Measurements from ENCODE around the gene LRP1-AS.

Gene LRP1-AS

DNA sequence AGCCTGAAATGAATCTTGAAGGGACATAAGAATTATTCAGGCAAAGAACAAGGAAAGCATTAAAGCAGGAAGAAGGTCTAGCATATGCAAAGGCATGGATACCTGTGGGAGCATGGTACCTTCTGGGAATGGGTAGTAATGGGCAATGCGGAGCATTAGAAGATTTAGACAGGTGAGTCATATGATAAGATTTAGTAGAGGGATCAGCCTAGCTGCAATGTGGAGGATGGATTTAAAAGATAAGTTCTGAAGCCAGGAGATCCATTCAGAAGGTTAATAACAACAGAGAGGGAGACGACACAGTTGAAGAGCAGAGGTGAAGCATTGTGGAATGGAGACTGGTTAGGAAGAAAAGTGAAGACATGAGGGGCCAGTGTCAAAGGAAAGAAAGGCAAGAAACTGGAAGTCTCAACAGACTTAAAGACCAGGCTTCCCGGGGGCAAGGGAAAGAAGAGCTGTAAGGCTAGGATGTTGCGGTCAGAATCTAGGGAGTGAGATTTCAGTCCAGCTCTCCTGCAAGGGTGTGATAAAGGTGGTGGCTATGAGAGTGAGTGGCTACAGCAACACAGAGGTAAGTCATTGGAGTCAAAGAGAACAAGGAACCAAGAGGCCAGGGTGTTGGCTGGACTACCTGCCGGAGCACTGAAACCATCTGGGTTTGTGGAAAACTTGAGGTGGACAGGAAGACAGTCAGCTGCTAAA is 30.7 kb downstream of the LRP1-AS start:
- no peak for DNase-seq

DNA sequence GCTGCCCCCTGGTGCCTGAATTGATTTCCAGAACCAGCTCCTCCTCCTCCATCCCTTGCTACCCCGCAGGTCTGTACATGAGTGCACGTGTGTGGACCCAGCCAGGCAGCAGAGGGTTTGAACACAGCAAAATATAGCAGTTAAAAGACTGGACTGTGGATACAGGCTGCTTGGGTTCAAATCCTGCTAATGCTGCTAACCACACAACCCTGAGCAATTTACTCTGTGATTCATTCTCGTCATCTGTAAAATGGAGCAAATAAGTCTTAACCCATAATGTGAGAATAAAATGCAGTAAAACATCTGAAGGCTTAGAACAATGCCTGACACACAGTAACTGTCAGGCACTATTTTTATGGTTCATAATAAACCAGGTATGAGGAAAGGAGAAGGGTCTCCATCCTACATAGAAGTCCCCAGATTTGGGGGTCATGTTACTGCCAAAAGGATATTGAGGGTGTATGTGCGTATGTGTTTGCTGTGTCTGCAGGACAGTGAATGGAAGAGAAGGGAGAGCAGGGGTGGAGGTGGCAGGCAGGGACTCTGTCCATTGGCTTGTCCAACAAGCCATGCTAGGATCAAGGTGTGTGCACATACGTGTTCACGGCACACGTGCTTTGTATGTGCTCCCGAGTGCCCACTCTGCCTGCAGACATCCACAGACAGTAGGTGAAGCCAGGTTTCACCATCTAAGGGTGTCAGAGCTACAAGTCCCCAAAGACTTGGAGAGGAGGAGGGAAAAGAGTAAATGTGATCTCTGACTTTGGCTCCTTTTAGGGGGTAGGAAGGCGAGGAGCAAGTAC is 34.7 kb downstream of the LRP1-AS start:
- peak in 1 of 2 experiments; percentile 85 for DNase-seq

DNA sequence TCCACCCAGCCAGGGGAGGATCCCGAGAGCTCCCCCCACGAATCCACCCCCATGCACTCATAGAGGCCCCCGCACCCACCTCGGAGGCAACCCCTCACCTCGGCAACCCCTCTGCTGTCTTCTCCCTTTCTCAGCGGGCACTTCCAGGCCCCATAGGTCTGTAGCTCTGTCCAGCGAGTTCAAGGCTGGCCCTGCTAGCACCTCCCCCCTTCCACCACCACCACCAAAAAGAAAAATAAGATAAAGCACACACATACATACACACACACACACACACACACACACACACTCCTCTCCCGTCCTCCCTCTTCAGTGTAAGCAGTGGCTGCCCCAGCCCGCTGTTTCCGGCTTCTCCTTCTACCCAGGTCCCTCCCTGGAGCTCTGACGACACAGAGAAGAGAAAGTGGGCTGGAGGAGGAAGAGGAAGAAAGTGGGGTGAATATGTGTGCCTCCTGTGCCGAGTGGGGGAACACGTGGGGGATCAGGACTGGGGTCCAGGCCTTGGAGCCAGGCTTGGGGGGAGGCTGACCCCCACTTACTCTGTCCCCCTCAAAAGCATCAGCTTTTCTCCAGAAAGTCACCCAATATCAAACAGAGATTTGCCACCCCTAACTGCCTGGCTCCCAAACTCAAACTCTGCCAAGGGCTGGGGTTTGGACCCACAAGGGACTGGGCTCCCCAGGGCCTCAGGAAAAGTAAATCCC is 36.2 kb downstream of the LRP1-AS start, which contains the start of gene STAT6:
Gene STAT6 (minus strand): TSS at position 332 of the 704 bp plus-strand sequence. CDS start 3,084 bp downstream, outside the sequence.
- no peak for DNase-seq

DNA sequence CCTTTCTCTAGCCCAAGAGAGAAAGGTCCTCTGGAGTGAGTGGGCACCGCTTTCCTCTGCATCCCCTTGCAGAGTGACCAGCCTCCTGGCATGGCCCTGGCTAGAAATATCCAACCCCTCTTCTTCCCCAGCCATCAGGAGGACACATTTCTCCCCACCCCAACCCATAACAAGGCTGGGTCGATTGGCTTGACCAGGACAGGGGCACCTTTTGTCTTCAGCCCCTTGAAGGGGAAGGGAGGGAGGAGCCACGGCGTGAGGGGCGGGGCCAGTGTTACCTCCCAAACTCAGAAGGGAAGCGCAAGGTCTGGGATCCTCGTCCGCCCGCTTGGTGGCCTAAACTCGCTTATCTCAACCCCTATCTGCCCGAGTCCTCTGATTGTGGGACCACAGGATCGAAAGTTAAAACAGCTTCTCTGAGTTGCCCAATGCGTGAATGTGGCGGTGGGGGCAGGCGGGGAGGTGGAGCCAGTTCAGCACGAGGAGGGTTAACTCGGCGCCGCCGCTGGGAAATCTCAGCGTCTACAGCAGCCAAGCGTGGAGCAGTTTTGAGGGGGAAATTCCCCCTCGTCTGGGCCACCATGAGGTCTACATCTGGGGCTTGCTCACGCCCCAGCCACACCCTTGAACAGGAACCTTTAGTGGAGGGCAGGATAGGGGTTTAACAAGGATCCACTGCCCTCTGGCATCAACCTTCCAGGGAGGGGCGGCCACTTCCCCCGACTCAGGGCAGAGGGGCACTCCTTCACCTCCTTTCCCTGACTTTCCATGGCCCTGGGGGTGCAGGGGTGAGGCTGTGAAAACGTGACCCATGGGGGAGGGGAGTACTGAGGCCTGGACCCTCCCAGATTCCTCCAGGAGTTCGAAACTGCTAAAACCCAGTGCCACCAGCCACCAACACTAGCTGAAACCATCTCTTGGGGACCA is 37.1 kb downstream of the LRP1-AS start:
- DNase-seq: no peak

DNA sequence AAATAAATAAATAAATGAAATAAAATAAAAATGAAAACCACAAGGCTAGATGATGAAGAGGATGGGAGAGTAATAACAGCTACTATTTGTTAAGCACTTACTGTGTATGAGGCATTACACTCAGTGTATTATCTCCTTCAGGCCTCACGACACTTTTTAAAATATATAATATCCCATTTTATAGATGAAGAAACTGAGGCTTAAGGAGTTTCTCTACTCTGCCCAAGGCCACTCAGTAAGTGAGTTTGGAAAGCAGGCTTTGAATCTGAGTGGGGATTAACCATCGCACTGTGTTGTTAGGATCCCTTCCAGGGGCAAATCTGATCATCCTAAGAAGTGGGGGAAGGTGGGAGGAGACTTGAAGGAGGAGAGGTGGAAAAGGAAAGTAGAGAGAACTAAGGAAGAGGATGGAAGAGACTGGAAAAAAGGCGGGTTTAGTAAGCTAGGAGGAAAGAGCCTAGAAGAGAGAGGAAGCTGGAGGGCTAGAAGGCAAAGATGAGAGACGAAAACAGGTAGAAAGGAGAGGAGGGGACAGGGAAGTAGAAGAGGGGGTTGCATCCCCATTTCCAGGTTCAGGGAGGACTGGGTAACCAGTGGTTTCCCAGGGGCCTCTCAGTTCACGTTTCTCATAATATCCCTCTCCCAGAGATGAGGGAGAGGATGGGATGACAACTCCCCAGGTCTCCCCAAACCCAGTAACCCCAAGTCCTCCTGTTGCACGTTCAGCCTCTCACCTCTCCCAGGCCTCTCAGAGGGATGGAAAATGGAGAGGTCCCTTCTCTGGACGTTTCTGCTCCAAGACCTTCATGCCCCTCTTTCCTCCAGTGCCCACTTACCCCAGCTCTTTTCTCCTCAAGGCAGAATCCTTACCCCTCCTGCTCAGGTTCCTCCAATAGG is 38.0 kb downstream of the LRP1-AS start:
- no peak for DNase-seq

DNA sequence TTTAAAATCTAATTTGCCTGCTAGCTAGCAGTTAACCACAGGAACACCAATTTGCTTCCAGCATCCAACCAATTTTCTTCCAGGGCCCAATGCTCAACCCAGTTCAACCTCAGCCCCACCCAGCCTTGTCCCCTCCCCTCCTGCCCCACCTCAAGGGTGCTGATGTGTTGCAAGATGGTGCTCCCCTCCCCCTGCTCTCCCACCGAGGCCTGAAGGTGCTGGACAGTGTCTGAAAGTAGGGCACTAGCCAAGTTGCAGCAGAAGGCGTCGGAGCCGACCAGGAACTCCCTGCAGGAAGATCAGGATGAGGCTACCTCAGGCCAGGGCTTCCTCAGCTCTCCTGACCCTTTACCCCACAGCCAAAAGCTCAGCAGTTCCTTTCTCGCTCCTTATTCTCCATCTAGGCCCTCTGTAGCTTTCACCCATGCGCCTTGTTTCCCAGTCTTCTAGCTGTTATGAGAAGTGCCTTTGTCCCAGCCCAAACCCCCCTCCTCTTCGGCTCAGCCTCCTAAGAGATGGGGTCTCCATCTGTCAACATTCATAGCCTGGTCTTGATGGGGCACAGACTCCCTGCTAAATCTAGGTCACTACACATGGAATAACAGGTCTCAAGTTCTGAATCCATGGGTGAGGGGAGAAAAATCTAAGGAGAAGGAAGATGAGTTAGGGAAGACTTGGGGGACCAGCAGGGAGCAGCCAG is 39.8 kb downstream of the LRP1-AS start:
- DNase-seq: no peak

DNA sequence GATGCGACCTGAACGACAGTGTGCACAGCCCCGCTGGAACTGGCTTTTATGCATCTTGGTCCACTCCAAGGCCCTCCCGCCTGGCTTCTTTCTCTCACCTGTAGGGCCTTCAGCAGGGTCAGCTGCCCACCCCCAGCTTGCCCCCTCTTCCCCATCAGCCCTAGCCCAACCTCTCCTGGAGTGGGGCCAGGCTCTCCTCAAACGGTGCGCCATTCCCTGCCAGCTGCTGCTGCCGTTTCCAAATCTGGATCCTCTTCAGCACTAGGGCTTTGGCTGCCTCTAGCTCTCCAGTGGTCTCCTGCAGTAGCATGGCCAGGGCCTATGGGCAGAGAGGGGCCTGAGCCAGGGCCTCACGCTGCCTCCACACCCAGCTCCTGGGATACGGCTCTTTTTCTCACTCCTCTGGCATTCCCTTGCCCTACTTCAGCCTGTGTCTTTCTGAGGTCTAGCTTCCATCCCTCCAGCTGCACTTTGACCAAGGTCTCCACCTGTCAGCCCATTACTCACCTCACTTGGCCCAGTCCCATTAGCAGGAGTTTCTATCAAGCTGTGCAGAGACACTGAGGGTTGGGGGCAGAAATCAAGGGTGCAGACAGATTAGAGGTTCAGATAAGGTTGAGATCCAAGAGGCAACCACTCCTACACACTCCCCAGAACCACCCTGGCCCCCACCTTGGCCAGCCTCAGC is 41.3 kb downstream of the LRP1-AS start:
- no peak for DNase-seq

DNA sequence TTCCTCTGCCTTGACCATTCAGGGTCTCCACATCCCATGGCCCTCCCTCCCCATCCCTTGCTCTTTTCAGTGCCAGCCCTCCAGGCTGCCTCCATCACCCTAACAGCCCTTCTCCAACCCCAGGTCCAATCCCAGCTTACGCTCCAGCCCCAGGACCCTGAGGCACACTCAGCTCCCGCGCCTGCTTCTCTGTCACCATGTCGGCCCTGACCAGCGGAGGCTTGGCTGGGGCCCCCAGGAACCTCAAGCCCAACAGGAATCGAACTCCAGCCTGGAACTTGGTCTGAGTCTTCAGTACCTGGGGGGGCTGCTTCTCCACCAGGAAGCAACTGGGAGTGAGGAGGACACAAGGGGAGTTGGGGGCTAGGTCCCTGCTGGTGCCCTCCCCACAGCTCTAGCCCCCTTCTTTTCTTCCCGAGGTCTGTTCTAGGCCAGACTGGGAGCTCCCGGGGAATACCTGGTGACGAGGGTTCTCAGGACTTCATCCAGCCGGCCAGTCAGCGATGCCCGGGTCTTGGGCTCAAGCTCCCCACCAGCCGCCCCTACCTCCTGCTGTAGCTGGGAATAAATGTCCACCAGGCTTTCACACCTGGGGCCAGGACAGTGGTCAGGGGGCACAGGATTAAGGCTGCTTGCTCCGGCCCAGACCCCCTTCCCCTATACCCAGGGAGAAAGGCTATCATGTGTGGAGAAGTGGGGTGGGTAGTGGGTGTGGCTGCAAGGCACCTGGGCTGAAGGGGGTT is 42.2 kb downstream of the LRP1-AS start:
- DNase-seq: no peak

DNA sequence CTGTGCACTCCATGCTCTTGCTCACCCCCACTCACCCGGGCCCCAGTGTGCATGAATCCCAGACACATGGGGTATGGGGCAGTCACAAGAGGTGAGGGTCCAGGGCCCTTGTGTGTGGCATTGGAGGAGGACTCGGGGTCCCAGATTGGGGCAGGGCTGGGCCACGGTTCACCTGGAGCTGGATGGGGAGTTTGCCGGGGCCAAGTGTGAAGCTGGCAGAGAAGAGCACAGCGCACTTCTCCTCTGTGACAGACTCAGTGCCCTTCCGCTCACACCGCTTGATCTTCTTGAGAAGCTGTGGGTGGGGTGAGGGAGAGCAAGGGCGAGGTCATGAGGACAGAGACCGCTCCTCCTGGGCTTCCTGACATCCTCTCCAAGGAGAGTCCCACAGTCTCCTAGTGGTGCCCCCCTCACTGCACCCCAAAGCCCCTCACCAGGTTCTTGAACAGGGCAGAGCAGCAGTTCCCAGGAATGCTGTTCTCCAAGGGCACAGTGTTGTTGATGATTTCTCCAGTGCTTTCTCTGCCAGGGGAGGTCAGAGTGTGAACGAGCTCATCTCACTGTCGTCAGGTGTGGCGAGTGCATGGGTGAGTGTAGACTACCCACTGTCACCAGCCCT is 43.0 kb downstream of the LRP1-AS start:
- DNase-seq: no peak

DNA sequence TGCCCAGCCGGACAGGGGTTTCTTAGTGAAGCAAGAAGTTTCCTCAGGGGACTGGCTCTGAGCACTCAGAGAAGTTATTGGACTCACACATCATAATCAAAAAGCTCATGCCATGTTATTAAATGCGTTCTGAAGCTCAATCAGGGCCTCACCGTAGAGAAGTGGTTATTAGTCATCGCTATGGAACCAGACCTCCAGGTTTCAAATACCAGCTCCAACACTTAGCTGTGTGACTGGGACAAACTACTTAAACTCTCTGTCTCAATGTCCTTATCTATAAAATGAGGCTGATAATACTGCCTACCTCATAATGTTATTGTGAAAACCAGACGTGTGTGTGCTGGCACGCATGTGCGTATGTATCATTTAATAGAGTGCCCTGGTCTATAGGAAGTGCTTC is 43.6 kb downstream of the LRP1-AS start:
- no peak for DNase-seq

DNA sequence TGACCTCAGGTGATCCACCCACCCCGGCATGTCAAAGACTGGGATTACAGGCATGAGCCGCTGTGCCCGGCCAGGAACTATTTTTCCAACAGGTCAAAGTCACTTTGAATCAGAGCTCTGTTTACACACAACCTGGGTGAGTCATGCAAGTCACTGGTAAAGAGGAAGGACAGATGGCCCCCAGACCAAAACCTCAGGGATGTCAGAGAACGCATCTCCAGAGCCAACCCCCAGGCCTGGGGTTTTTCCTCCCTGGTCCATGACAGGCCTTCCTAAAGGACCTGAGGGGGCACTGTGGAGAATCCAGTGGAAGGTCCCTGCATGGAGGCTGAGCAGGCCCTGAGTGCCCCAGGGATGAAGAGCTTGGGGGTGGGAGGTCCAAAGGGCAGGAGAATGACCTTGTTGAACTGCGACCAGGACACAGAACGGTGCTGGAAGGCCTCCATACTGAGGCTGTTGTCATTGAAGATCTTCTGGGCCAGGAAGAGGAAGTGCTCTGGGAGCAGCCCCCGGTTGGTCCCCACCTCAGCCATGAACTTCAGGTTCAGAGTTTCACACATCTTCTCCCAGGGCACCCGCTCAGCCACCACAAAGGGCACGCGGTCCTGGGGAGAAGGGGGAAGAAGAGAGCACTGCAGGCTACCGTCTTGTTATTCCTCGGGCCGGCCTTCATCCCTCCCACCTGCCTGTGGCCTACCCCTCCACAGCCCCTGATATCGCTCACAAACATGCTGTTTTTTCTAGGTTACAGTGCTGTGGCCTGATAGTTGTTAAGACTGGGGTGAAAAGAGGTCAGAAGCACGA is 45.3 kb downstream of the LRP1-AS start:
- DNase-seq: no peak

DNA sequence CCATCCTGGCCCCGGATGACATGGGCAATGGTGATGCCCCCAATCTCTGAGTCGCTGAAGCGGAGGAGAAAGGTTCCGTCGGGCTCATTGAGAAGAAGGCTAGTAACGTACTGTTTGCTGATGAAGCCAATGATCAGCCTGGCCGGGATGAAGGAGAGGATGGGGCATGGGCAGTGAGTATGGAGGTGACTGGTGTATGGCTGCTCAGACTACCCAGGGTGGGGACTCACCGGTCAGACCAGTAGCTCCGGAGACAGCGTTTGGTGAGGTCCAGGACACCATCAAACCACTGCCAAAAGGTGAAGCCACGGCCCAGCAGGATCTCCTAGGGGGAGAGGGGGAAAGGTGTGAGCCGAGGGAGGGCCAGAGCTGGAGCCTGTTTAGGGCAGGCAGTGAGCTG is 47.7 kb downstream of the LRP1-AS start:
- DNase-seq: no peak

DNA sequence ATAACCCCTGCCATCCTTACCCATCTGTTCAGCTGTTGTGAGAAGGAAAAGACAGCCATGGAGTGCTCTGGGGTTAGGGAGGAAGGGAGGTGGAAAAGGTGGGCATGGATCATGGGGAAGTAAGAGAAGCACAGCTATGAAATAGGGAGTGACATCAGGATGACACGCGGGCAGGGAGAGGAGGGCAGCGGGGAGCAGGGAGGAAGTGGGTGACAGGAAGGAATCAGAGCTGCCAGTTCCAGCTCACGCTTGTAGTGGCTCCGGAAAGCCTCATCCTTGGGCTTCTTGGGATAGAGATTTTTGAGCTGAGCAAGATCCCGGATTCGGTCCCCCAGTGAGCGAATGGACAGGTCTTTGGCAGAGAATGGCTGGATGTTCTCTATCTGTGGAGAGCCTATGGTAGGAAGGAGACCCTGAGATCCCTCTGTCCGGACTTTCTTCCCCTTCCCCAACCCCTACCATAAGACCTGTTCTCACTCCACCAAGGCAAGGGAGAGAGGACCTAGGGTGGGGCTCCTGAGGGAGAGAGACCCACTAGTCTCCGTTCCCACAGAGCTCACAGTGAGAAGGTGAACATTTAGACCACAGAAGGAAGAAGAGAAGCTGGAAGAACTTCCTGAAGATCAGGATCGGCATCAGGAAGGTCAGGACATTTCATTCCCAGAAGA is 48.2 kb downstream of the LRP1-AS start:
- DNase-seq: no peak

DNA sequence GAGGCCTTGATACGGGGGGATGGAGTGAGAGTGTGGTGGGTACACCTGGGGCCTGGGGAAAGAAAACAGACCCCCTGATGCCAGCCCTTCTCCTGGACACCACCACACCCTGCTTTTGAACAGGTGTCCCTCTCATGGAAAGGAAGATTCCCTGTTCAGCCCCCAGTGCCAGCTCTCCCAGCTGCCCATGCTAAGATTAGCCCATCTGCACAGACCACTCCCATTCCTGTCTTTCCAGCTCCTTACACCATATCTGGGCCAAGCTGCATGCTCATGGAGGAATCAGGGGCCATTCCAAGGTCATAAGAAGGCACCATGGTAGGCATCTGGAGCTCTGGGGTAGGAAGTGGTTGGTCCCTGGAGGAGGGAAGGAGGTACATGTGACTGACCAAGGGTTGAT is 48.9 kb downstream of the LRP1-AS start:
- DNase-seq: no peak

DNA sequence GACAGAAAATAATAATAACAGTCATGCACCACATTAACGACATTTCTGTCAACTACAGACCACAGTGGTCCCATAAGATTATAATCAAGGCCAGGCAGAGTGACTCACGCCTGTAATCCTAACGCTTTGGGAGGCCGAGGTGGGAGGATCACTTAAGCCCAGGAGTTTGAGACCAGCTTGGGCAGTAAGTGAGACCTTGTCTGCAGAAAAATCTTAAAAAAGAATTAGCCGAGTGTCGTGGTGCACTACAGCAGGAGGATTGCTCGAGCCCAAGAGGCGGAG is 49.9 kb downstream of the LRP1-AS start:
- DNase-seq: no peak

DNA sequence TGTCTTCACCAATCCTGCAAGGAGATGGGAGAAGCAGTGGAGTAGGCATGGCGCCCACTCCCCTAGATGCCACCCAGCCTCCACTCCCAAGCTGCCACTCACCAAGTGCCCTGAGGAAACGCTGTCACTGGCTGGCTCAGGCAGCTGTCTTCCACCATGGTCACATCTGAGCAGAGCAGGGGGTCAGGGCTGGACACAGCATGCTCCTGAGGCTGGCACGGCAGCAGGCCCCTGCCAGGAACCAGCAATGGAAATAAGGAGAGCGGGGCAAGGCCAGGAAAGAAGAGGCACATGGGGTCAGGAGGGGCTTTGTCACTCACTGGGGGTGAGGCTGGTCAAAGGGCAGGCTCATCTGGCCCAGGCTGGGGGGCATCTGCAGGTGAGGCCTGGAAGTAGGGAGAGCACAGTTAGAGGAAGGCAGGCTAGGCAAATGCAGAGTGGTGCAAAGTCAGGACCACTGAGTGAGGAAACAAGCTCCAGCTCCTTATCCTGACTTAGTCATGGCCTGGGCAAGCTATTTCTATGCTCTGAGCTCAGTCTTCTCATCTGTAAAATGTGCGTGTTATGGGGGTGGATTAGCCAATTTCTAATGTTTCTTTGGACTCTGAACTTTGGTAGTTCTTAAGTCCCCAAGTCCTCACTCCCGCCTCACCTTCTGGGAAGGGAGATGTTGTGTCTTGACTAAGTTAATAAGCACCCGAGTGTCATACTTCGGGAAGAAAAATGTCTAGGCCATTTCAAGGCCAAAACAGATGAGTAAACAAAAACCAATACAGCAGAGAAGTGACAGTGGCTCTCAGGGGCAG is 50.5 kb downstream of the LRP1-AS start:
- DNase-seq: no peak

DNA sequence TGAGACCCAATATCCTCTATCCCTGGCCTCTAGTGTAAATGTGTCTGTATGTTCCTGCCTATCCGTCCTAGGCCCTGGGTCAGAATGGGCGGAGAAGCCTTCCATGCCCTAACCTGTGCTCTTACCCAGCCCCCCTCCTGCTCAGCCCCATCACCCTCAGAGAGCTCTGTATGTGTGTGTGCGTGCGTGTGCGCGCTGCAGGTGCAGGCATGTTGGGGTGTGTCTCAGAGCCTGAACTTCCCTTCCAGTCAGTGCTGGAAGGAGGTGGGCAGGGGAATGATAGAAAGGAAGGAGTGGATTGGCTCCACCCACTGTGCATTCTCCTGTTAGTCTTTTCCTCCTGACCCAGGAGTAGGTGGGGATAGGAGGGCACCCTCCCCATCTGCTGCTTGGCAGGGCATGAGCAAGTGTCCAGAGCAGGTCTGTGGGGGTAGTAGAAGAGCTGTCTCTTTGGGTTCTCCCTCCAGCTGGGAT is 51.3 kb downstream of the LRP1-AS start:
- DNase-seq: no peak

Measured in NCI-H2081 (cell line).